PFSK-1 (cell line): ENCODE data around the gene PTBP3.

Experiments
- POLR2AphosphoS5 ChIP-seq: IDR thresholded peaks from 2 replicates; pipeline ENCODE4 v1.6.1; 2012; ENCODE audit warnings: low read depth, mild to moderate bottlenecking, control low read depth, low read length, moderate library complexity
- SIN3A ChIP-seq: IDR thresholded peaks from 2 replicates; pipeline ENCODE4 v1.6.1; 2012; ENCODE audit warnings: mild to moderate bottlenecking, low read length, moderate library complexity, borderline replicate concordance; ENCODE audit not compliant: insufficient read depth
- TF ChIP-seq, protein P1 (sequence below), 2 experiments: IDR thresholded peaks; 2 replicates each; pipeline versions ENCODE4 v1.6.1 to v1.8.0; 2011 to 2012; ENCODE audit warnings: low read depth in 2 of 2, low read length in 2 of 2, control low read depth in 1 of 2, inconsistent platforms in 1 of 2, mild to moderate bottlenecking in 1 of 2, moderate library complexity in 1 of 2; ENCODE audit not compliant: insufficient read depth in 1 of 2

GRCh38 chr9:112296929-112297328 is 36.5 kb downstream of the PTBP3 start:
- TF ChIP-seq SIN3A (no peak), POLR2AphosphoS5 (no peak)
- TF ChIP-seq, protein P1, sequence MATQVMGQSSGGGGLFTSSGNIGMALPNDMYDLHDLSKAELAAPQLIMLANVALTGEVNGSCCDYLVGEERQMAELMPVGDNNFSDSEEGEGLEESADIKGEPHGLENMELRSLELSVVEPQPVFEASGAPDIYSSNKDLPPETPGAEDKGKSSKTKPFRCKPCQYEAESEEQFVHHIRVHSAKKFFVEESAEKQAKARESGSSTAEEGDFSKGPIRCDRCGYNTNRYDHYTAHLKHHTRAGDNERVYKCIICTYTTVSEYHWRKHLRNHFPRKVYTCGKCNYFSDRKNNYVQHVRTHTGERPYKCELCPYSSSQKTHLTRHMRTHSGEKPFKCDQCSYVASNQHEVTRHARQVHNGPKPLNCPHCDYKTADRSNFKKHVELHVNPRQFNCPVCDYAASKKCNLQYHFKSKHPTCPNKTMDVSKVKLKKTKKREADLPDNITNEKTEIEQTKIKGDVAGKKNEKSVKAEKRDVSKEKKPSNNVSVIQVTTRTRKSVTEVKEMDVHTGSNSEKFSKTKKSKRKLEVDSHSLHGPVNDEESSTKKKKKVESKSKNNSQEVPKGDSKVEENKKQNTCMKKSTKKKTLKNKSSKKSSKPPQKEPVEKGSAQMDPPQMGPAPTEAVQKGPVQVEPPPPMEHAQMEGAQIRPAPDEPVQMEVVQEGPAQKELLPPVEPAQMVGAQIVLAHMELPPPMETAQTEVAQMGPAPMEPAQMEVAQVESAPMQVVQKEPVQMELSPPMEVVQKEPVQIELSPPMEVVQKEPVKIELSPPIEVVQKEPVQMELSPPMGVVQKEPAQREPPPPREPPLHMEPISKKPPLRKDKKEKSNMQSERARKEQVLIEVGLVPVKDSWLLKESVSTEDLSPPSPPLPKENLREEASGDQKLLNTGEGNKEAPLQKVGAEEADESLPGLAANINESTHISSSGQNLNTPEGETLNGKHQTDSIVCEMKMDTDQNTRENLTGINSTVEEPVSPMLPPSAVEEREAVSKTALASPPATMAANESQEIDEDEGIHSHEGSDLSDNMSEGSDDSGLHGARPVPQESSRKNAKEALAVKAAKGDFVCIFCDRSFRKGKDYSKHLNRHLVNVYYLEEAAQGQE (IDR thresholded peaks at IDR 0.05; ENCODE audit: insufficient read depth in 1 of 2, low read depth in 2 of 2, low read length in 2 of 2): no peak
